GM18873 (cell line): ENCODE results near the gene HSF2BP.
A peak's percentile ranks its signal among the peaks of the same experiment; 100 is the strongest.
"Not testable (repeated sequence)": the region's sequence is repeated elsewhere in the genome, so short reads cannot be mapped to it uniquely, and the experiment has no call there.

Experiments used
- ATAC-seq: cut with Tn5 transposase; IDR thresholded peaks from one replicate; pipeline ENCODE4 v1.9.1; 2021; ENCODE audit warnings: mild to moderate bottlenecking, moderate library complexity, moderate number of reproducible peaks; ENCODE audit not compliant: unreplicated experiment, low FRiP score

The HSF2BP gene

GRCh38 chr21:43659136-43660000, at the start of gene HSF2BP, which contains the start of gene RRP1B:
TSS of gene HSF2BP (minus strand) at chr21:43659488. CDS start at chr21:43658096, 1,392 bp downstream.
TSS of gene RRP1B (plus strand) at chr21:43659560. CDS start at chr21:43659665, 105 bp downstream.
- peak; percentile 50 for ATAC-seq

GRCh38 chr21:43708745-43709381, 49.6 kb upstream of the HSF2BP start:
- no peak for ATAC-seq

GRCh38 chr21:43707462-43707861, 48.2 kb upstream of the HSF2BP start:
- no peak for ATAC-seq

- ATAC-seq = no peak
Measured at GRCh38 chr21:43703035-43703880, 44.0 kb upstream of the HSF2BP start.

- no peak for ATAC-seq
Measured at GRCh38 chr21:43702785-43703034, 43.4 kb upstream of the HSF2BP start.

GRCh38 chr21:43701936-43702784, 42.9 kb upstream of the HSF2BP start:
- ATAC-seq = no peak

- ATAC-seq = no peak
Measured at GRCh38 chr21:43699933-43700599, 40.8 kb upstream of the HSF2BP start.

GRCh38 chr21:43699492-43699777, 40.1 kb upstream of the HSF2BP start:
- ATAC-seq = not testable (repeated sequence)

- no peak for ATAC-seq
Measured at GRCh38 chr21:43697758-43698643, 38.7 kb upstream of the HSF2BP start.

GRCh38 chr21:43696214-43696613, 36.9 kb upstream of the HSF2BP start:
- no peak for ATAC-seq

- ATAC-seq = no peak
Measured at GRCh38 chr21:43694437-43695079, 35.3 kb upstream of the HSF2BP start.

GRCh38 chr21:43693981-43694380, 34.7 kb upstream of the HSF2BP start:
- ATAC-seq = no peak

- no peak for ATAC-seq
Measured at GRCh38 chr21:43692949-43693348, 33.7 kb upstream of the HSF2BP start.

- ATAC-seq = no peak
Measured at GRCh38 chr21:43691801-43692200, 32.5 kb upstream of the HSF2BP start.

- ATAC-seq = no peak
Measured at GRCh38 chr21:43691086-43691795, 32.0 kb upstream of the HSF2BP start.

- ATAC-seq = no peak
Measured at GRCh38 chr21:43690346-43690745, 31.1 kb upstream of the HSF2BP start.

- ATAC-seq = no peak
Measured at GRCh38 chr21:43689556-43690337, 30.5 kb upstream of the HSF2BP start.
